C4-2B (cell line): ENCODE data around the gene CHSY3.

ENCODE experiments used
- ZFX ChIP-seq: fragments of 450-650 bp; IDR thresholded peaks from 2 replicates; pipeline ENCODE4 v1.6.1; 2017
- TF ChIP-seq, protein P1 (sequence below): fragments of 450-650 bp; conservative IDR thresholded peaks from 2 replicates; pipeline ENCODE4 v1.5.1; 2017; ENCODE audit warnings: mild to moderate bottlenecking

DNA sequence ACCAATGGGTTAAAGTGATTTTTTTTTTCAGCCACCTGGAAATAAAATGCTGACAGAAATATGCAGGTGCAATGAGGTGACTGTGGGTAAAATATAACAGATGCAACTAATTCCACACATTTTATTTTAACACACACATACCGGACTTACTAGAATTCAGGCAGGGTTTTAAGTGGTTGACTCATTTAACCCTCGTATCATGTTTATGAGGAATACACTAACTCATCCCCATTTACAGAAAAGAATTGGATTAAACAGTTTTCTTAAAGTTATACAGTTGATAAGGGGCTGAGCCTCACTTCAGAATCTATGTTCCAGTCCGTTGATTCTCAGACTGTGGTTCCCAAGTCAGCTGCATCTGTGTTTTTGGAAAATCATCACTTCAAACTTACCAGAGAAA, 207.5 kb downstream of the CHSY3 start:
- TF ChIP-seq ZFX, result no peak
- TF ChIP-seq, protein P1, sequence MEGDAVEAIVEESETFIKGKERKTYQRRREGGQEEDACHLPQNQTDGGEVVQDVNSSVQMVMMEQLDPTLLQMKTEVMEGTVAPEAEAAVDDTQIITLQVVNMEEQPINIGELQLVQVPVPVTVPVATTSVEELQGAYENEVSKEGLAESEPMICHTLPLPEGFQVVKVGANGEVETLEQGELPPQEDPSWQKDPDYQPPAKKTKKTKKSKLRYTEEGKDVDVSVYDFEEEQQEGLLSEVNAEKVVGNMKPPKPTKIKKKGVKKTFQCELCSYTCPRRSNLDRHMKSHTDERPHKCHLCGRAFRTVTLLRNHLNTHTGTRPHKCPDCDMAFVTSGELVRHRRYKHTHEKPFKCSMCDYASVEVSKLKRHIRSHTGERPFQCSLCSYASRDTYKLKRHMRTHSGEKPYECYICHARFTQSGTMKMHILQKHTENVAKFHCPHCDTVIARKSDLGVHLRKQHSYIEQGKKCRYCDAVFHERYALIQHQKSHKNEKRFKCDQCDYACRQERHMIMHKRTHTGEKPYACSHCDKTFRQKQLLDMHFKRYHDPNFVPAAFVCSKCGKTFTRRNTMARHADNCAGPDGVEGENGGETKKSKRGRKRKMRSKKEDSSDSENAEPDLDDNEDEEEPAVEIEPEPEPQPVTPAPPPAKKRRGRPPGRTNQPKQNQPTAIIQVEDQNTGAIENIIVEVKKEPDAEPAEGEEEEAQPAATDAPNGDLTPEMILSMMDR, result no peak
